GM19238 (cell line): ENCODE results near the gene TAF1C.
"Not testable (repeated sequence)": the region's sequence is repeated elsewhere in the genome, so short reads cannot be mapped to it uniquely, and the experiment has no call there.

Experiments
- DNase-seq: peaks from one replicate; pipeline ENCODE4 v3.0.0; 2011; ENCODE audit warnings: low spot score; ENCODE audit not compliant: insufficient read length

TAF1C gene

GRCh38 chr16:84209989-84210388 is 23.1 kb upstream of the TAF1C start:
- DNase-seq, result no peak

GRCh38 chr16:84207879-84208278 is 21.0 kb upstream of the TAF1C start:
- DNase-seq, result no peak

- no peak for DNase-seq
These were observed 20.4 kb upstream of the TAF1C start for GRCh38 chr16:84207251-84207650.

- DNase-seq, result no peak
These were observed 19.3 kb upstream of the TAF1C start for GRCh38 chr16:84205976-84206691.

- DNase-seq, result not testable (repeated sequence)
These were observed 18.3 kb upstream of the TAF1C start for GRCh38 chr16:84205123-84205522.

DNA sequence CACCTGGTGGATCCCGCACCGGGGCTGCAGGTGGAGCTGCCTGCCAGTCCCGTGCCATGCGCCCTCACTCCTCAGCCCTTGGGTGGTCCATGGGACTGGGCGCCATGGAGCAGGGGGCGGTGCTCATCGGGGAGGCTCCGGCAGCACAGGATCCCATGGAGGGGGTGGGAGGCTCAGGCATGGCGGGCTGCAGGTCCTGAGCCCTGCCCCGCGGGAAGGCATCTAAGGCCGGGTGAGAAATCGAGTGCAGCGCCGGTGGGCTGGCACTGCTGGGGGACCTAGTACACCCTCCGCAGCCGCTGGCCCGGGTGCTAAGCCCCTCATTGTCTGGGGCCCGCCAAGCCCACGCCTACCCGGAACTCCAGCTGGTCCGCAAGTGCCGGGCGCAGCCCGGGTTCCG is 17.7 kb upstream of the TAF1C start:
- not testable (repeated sequence) for DNase-seq

DNA sequence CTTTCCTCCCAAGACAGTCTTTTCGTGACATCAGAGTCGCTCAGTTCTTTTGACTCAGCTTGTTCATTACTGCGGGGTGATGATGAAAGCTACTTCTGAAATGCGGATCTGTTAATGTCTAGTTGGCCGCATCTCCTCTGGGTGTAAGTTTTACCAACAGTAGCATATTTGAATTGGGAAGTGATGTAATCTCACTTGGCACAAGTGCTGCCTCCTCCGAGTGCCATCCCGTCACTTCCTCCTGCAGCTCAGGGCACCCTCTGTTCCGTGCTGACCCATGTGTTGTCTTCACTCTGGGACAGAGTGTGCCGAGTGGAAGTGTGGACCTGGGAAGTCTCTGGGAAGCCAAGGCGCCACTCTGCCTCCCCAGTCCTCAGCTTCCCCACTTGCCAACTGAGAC is 13.0 kb upstream of the TAF1C start:
- no peak for DNase-seq

DNA sequence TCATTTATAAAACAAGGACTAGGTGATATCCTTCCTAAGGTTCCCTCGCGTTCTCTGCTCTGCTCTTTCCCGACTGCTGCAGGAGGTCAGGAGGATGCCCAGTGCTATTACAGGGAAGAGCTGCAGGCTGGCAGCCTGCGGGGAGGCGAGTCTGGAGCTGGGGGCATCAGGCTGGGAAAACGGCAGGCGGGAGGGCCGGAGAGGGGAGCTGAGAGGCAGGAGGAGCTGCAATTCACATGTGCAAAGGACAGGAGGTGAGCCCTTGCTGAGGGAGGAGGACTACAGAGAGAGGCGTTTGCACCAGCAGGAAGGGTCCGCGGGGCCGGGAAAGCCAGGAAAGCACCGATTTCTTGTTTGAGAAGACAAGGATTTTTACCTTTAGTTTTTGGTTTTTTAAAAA is 12.2 kb upstream of the TAF1C start:
- no peak for DNase-seq

DNA sequence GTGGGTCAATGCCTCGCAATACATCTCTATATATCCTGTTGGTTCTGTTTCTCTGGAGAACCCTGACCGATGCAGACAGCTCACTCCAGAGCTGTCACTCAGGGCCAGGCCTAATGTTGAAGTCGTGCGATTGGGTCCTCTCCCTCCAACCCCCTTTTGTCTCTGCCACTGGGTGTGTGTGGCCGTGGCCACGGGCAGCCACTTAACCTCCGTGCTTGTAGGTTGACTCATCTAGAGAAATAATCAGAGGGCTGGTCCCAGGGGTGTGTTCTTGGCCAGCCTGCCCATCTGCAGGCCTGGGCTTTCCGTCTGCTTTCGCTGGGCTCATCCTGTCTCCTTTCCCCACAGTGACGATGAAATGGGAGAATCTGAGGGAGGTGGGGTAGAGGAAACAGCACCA is 11.5 kb upstream of the TAF1C start:
- no peak for DNase-seq

DNA sequence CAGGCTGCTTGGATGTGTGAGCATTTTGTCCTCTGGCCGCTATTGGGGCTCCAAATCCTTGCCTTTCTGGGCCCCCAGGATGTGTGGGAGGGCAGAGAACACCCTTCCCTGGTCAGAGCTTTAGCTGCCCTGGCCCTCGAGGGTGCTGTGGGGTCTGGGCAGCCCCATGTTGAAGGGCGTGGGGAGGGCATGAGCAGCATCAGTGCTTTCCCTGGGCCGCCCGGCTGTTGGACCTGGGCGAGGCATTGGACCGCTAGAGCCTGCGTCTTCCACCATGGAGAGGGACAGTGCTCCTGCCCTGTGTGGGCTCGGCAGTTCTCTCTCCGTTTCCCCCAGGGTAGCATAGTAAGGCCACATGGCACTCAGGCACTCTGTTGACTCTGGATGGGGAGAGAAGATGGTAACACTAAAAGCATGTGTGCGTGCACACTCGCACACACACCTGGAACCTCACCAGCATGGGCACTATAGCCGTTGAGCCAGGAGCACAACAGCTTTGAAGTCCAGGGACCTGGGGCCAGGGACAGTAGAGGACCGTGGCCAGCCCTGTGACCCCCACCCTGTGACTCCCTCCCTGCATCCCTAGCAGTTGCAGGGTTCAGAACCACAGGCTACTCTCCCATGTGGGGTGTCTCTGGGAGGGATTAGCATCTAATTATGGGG is 10.7 kb upstream of the TAF1C start:
- DNase-seq, result no peak

GRCh38 chr16:84196727-84197394 is 10.0 kb upstream of the TAF1C start:
- DNase-seq, result no peak

GRCh38 chr16:84196101-84196500 is 9.2 kb upstream of the TAF1C start:
- DNase-seq, result no peak

- no peak for DNase-seq
These were observed 8.6 kb upstream of the TAF1C start for GRCh38 chr16:84195201-84196093.

GRCh38 chr16:84194470-84195200 is 7.8 kb upstream of the TAF1C start:
- peak; percentile 42 for DNase-seq

DNA sequence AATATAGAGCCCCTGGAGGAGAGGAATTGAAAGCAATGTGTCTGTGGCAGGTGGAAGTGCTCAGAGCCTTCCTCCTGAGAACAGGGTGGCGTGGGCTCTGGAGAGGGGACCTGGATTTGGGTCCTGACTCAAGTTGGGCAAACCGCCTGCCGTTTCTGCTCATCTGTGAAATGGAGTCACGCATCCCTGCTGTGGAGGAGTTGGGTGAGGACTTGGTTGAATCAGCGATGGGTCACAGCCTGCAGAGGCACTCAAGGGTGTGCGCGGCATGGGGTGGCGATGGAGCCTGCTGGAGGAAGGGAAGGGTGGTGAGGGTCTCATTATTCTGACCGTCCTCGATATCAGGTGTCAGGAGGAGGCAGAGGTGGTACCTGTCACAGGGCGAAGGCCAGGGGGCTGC is 7.2 kb upstream of the TAF1C start:
- DNase-seq, result no peak

DNA sequence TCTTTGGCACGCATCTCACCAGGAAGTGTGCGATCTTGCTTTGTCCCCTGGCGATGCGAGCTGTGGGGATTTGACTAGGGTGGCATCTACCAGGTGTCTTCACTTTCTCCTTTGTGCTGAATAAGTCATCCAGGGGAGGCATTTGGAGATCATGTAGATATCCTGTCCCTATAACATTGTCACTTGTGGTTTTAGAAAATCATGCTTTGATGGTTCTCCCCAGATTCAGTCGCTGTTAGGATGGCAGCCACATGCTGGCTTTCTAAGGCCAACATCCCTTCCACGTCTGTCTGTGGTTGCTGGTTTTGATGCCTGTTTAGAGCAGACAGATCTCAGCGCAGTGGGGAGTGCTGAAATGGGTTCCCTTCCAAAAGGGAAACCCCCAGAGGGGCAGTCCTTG is 6.6 kb upstream of the TAF1C start:
- no peak for DNase-seq

DNA sequence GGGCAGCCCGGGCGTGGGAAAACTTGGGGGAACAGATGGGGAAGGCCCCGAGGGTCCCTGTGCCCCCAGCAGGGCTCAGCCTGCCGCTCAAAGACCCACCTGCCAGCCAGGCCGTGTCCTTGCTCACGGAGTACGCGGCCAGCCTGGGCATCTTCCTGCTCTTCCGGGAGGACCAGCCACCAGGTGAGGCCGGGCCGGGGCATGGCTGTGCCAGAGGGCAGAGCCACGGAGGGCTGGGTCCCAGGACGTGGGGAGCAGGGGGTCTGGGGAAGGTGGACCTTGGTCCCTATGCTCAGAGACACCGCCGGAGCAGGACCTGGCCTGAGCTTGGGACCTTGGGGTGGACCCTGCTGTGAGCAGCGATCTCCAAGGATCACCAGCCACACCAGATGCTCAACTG is 4.6 kb upstream of the TAF1C start:
- no peak for DNase-seq

DNA sequence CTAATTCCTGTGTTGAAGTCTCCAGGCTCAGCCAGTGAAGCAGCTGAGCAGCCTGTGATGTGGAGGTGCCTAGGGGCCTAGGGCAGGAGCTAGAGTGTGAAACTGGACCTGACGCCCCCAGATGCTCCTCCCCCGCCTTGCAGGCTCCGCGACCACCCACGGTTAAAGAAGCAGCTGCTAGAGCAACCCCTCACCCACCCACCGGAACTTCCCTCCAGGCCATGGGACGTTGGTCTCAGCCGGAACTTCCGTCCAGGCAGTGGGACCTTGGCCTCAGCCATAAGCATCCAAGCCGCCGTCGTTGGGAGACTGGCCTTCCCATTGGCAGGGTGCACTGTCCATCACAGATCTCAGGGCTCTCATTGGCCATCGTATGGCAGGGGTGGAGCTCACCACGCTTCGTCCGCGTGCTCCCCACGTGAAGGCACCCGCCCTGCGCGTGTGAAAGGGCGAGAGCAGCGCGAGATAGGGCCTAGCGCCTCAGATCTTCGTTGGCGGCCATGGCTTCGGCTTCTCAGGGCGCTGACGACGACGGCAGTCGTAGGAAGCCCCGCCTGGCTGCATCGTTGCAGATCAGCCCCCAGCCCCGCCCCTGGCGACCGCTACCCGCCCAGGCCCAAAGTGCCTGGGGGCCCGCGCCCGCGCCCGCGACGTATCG is 4.0 kb upstream of the TAF1C start, which contains the start of gene ADAD2:
Gene ADAD2, plus strand, starts transcription at position 427 of the 658 bp plus-strand sequence. Its CDS starts 74 bp downstream, at position 501.
- DNase-seq, result no peak

DNA sequence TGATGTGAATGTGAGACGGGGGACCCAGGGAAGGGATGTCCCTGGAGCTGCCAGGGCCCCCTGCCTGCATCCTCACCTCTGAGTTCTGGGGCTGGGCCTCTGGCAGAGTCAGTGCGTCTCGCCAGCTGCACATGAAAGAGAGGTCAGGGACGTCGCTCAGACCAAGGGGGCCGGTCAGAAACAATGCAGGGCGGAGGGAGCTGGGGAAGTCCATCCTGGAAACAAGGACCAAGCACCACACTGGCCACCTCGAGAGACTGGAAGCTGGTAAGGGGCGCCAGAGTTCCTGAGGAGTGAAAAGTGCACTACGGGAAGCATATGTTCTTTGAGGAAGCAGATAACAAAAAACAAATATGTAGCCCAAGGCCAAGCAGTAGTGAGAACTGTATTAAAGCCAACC is 2.1 kb downstream of the TAF1C start:
- no peak for DNase-seq

GRCh38 chr16:84183911-84184591 is 2.8 kb downstream of the TAF1C start:
- DNase-seq, result no peak
